ENCODE data around the gene R3HDM2.

R3HDM2 gene

GRCh38 chr12:57467212-57467874, 36.5 kb upstream of the R3HDM2 start:
- no peak for DNase-seq

DNA sequence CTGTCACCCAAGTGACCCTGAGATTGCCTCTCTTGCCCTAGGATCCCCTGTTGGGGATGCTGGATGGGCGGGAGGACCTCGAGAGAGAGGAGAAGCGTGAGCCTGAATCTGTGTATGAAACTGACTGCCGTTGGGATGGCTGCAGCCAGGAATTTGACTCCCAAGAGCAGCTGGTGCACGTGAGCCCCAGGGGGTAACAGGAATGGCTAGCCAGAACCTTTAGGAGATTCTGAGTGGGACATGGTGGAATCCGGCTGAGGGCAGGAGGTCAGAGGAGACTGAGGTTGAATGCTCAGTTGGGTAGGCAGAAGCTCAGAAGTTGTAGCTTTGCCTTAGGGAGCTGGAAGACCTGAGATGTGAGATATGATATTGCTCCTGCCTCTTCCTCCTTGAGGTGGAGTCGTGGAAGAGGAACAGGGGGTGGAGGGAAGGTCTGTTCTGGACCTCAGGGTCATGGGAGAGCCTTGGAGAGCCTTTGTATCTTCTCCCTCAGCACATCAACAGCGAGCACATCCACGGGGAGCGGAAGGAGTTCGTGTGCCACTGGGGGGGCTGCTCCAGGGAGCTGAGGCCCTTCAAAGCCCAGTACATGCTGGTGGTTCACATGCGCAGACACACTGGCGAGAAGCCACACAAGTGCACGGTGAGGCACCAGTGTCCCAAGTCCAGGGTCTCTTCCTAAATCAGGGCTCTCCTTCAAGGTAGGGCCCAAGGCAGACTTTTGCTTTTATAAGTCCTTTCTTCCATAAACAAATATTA, 35.1 kb upstream of the R3HDM2 start:
- DNase-seq = no peak

DNA sequence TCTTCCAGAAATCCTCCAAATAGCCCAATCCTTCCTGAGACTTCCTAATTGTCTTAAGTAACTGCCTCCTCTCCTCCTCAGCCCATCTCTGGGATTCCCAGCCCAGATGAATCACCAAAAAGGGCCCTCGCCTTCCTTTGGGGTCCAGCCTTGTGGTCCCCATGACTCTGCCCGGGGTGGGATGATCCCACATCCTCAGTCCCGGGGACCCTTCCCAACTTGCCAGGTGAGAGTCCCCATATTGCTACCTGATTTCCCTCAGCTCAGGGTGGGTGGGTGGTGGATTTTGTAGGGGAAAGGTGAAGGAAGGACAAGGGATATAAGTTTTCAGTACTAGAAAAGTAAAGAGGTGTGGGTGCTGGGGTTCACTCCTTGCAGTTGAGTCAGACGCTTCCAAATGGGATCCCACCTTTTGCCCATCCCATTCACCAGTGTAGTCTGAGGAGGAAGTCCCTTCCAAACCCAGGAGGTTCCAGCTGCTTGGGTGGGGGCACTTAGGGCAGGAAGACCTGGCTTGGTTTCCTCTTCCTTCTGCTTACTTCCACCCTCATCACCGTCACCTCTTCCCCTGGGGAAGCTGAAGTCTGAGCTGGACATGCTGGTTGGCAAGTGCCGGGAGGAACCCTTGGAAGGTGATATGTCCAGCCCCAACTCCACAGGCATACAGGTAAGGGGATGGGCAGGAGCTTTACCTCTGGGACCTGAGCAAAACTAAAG, 34.3 kb upstream of the R3HDM2 start:
- DNase-seq = no peak

DNA sequence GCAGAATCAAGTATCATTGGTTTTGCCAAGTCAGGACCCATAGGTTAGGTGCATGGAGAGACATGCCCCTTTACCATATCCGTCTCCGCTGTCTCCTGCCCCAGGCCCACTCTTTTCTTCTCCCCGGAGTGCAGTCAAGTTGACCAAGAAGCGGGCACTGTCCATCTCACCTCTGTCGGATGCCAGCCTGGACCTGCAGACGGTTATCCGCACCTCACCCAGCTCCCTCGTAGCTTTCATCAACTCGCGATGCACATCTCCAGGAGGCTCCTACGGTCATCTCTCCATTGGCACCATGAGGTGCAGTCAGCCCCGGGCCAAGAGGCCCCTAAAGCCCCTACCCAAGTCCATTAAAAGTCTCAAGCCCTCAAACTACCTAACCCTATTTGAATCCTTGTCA, 33.7 kb upstream of the R3HDM2 start:
- no peak for DNase-seq

GRCh38 chr12:57462912-57463253, 32.0 kb upstream of the R3HDM2 start:
- DNase-seq = no peak

- peak; percentile 83 to 90 (median 86) for DNase-seq
Measured at GRCh38 chr12:57462251-57462911, 31.5 kb upstream of the R3HDM2 start.

GRCh38 chr12:57461917-57462250, 31.0 kb upstream of the R3HDM2 start:
- DNase-seq = no peak

- DNase-seq = peak in 2 of 4 experiments; percentile 34 to 40
Measured at GRCh38 chr12:57461276-57461916, 30.6 kb upstream of the R3HDM2 start.

DNA sequence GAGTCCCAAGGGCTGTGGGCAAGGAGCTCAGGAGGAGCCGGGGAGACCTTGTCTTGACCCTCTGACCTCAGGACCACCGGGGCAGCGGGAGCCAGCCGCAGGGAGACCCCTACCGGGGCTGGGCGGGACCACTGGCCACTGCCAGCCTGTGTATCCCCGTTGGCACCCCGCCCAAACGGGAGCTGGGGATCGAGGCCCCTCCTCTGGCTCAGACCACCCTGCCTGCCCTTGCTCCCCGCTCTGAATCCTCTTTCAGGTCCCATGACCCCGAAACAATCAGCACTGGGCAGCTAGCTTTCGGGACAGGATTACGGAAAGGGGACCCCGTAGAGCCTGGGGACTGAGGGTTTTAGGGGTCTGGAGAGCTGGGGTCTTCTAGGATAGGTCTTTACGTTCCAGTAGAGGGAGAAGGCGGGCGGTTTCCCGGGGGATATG, 30.0 kb upstream of the R3HDM2 start:
- peak in 1 of 4 experiments; percentile 14 for DNase-seq

DNA sequence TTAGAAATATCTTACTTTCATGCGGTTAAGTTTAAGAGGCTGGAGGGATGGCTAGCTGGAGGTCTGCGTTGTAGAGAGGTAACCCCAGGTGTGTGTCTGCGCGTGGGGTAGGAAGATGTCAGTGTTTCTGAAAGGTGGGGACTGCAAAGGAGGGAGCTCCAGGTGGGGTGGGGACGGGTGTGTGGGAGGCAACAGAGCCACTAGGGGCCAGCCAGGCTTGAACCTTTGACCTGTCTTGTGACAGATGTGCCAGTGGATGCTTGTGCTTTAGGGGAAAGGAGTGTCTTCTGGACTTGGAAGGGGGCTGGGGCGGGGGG, 29.6 kb upstream of the R3HDM2 start:
- no peak for DNase-seq

- DNase-seq = no peak
Measured at GRCh38 chr12:57459750-57460467, 29.1 kb upstream of the R3HDM2 start, which contains the start of gene GLI1. Gene GLI1 (plus strand): TSS chr12:57459785. CDS start chr12:57463692, 3,907 bp downstream.

DNA sequence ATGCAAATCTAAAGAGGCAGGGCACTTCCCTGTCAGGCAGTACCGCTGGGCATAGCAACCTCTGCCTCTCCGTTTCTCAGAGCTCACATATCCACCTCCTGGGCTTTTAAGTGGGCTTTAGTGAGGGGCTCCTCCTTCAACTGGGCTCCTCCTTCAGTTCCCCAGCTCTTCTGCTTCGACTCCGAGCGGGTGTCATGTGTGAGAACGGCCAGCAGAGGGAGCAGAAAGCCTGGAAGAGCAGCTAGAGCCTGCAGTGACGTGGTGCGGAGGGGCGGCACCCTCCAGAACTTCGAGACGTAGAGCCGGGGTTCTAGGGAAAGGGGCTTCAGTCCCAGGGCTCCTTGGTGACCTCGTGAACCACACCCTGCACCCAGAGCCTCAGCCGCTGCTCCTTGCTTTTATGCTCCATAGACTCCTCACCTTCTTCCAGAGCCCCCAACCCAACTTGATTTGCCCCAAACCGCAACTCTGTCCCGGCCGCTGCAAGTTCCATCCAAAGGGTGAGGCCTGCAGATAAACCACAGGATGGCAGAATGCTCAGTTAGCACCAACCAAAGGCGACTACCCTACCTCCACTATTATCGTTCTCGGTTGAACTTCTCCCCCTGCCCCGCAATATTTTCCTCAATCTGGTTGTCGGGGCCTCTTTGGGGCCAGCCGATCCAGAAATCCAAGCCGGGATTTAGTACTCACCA, 28.4 kb upstream of the R3HDM2 start:
- peak; percentile 95 to 97 (median 96) for DNase-seq

DNA sequence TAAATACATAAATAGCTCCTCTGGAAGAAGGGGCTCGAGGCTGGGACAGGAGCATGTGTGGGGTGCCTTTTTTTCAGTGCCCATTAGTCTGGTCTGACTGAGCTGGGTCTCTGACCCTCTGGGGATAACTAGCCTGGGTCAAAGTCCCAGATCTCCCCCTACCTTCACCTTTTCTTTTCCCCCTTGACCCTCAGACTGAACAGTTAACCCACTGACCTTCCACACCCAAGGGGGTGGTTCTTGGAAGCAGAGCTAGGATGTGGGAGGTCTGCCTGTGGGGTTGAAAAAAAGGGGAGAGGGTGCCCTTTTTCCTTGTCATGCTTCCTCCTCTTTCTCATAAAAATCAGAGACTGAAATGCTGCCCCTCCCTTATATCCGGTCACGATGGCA, 27.8 kb upstream of the R3HDM2 start:
- no peak for DNase-seq

DNA sequence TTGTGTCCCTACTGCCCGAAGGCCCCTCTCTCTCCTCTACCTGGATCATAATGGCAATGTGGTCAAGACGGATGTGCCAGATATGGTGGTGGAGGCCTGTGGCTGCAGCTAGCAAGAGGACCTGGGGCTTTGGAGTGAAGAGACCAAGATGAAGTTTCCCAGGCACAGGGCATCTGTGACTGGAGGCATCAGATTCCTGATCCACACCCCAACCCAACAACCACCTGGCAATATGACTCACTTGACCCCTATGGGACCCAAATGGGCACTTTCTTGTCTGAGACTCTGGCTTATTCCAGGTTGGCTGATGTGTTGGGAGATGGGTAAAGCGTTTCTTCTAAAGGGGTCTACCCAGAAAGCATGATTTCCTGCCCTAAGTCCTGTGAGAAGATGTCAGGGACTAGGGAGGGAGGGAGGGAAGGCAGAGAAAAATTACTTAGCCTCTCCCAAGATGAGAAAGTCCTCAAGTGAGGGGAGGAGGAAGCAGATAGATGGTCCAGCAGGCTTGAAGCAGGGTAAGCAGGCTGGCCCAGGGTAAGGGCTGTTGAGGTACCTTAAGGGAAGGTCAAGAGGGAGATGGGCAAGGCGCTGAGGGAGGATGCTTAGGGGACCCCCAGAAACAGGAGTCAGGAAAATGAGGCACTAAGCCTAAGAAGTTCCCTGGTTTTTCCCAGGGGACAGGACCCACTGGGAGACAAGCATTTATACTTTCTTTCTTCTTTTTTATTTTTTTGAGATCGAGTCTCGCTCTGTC, 26.1 kb upstream of the R3HDM2 start:
- no peak for DNase-seq

DNA sequence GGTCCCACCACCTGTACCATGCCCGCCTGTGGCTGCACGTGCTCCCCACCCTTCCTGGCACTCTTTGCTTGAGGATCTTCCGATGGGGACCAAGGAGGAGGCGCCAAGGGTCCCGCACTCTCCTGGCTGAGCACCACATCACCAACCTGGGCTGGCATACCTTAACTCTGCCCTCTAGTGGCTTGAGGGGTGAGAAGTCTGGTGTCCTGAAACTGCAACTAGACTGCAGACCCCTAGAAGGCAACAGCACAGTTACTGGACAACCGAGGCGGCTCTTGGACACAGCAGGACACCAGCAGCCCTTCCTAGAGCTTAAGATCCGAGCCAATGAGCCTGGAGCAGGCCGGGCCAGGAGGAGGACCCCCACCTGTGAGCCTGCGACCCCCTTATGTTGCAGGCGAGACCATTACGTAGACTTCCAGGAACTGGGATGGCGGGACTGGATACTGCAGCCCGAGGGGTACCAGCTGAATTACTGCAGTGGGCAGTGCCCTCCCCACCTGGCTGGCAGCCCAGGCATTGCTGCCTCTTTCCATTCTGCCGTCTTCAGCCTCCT, 25.4 kb upstream of the R3HDM2 start:
- DNase-seq = peak; percentile 26 to 47 (median 40)

DNA sequence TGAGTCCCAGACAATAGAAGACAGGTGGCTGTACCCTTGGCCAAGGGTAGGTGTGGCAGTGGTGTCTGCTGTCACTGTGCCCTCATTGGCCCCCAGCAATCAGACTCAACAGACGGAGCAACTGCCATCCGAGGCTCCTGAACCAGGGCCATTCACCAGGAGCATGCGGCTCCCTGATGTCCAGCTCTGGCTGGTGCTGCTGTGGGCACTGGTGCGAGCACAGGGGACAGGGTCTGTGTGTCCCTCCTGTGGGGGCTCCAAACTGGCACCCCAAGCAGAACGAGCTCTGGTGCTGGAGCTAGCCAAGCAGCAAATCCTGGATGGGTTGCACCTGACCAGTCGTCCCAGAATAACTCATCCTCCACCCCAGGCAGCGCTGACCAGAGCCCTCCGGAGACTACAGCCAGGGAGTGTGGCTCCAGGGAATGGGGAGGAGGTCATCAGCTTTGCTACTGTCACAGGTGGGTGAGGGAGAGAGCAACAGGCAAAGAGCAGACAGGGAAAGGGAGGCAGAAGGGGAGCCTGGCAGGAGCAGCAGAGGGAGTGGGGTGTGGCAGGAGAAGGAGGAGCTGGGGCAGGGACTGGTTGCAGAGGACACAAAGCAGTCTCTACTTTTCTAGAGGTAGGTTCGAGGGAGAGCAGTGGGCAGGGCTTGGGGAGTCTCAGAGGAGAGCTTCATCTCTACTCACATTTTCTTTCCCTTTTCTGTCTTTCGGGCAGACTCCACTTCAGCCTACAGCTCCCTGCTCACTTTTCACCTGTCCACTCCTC, 24.7 kb upstream of the R3HDM2 start:
- DNase-seq = no peak

GRCh38 chr12:57454566-57455373, 23.9 kb upstream of the R3HDM2 start, which contains the start of gene INHBE:
Gene INHBE (plus strand): TSS chr12:57455307. CDS start chr12:57455537, 230 bp downstream.
- DNase-seq = peak; percentile 25 to 71 (median 52)

DNA sequence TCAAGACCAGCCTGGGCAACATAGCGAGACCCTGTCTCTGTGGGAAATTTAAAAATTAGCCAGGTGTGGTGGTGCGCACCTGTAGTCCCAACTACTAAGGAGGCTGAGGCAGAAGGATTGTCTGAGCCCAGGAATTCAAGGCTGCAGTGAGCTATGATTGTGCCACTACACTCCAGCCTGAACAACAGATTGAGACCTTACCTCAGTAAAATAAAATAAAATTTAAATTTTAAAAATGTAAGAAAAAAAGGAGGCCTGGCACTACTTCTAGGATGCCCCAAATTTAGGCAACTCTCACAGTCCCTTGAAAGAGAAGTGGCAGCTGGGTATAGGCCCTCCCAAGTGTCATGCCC, 23.3 kb upstream of the R3HDM2 start:
- DNase-seq = no peak
